Urinary bladder (tissue), 4 donors: ENCODE data around the gene NOL4L. TPM values are rescaled to one million over a fixed set of nuclear protein-coding genes. Genes with fewer than 3 reads are reported as not detected.

ENCODE experiments used
- DNase-seq: peaks from one replicate; pipeline ENCODE4 v3.0.0-alpha.2; 2015; ENCODE audit errors: extremely low spot score
- H3K27ac ChIP-seq: one replicate; pipeline ENCODE4 v1.5.1; 2013; ENCODE audit warnings: low read depth, mild to moderate bottlenecking, moderate library complexity
- H3K36me3 ChIP-seq: one replicate; pipeline ENCODE4 v1.6.1; 2013; ENCODE audit warnings: mild to moderate bottlenecking, moderate library complexity; ENCODE audit not compliant: insufficient read depth
- H3K4me1 ChIP-seq: one replicate; pipeline ENCODE4 v1.6.1; 2013; ENCODE audit warnings: mild to moderate bottlenecking, moderate library complexity; ENCODE audit not compliant: insufficient read depth
- H3K4me3 ChIP-seq: one replicate; pipeline ENCODE4 v1.5.1; 2013; ENCODE audit warnings: low read depth, low read length
- WGBS: extraction: QIAGEN DNeasy Blood & Tissue Kit; methylation state at CpG from one replicate; pipeline ENCODE4 v1.1.7; 2013; 5-methylcytosine and 5-hydroxymethylcytosine counted together
- polyA plus RNA-seq: library from polyadenylated mRNA; stranded (reverse); fragments of 200-250 nt; gene quantifications from one replicate; pipeline ENCODE4 v1.2.3, GENCODE V29; 2013
- total RNA-seq: library from RNA; depleted of rRNA; stranded (reverse); fragments of >200 nt; gene quantifications from one replicate; pipeline ENCODE4 v1.2.3, GENCODE V29; 2014
- donor health status: healthy with polysubstance abuse.
- donor health status: healthy.

The NOL4L gene
- total and polyA plus RNA-seq, 2 donors: 9.1 to 11.5 TPM

DNA sequence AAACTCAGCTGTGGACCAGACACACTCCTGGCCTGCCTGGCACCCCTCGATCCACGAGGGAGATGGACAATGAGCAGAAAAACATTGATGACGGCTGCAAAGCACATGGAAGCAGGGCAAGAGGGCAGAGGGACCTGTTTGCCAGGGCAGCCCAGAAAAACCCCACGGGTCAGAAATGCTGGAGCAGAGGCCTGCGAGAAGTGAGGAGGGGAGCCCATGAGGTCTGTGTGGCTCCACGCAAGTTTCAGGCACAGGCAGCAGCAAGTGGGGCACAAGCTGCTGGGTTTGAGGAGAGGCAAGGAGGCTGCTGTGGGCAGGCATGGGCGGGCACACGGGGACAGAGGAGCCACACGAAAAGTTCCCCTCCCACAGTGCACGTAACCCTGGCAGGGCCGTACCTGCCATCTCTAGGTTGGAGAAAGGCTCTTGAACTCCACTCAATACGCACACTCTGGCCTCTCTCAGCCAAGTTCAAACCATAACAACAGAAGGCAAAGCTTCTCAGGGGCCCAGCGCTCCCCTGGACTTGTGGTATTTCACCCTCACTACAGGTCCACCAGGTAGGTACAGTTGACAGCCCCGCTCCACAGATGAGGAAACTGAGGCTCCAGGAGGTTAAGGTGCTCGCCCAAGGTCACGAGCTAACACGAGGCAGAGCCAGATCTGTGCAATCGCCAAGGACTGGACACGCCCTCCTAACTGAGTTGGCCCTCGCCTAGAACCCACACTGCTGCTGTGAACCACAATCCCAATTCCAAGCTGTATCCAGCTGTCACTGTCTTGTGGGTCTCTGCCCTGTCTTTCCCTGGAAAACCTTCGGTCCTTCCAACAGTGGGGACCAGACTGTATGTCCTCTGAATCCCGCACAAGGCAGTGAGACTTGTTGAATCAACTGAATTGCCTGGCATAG is 108.2 kb downstream of the NOL4L start:
- 66% methylated on average over 22 of the region's 22 CpGs for WGBS
- Histone ChIP-seq H3K4me3 (no peak overlapping the region), H3K4me1 (peaks cover 2% of the 10 kb centered on the region), H3K27ac (no peak overlapping the region), H3K36me3 (no peaks in the 10 kb centered on the region)
- DNase-seq: no peak

DNA sequence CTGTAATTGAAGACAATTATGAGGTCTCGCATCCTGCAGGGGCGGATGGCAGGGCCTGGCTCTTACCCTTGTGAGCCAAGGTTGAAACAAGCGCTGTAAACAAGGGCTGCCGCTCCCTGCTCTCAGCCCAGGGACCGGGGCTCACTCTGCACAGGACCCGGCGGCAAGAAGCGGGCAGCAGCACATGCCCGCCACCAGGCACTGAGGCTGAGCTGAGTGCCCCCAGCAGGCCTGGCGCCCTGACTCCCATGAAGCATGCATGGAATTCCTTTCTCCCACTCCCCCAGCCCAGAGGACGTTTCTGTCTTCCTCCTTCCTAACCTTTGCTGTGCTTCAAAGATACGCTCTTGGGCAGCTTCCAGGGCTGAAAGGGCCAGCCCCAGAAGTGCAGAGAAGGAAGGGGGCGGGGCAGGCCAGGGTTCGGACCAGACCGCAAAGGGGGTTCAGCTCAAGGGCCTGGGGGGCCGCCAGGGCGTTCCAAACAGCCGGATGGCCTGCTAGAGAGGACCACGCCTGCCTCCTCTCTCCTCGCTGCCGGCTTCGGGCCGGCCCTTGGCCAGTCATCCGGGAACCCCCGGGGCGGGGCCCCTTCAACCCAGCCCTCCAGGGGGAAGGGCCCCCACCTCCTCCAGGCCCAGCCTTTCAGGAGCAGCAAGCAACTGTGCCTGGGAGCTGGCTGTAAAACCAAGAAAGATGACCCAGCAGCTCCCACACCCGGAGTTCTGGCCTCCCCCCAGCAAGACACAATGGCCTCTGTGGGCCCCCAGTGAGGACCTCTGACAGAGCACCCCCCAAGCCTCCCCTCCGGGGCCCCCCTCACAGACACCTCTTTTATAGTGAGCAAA is 109.9 kb downstream of the NOL4L start:
- no peaks in the 10 kb centered on the region for H3K36me3 ChIP-seq
- peak overlapping the region; percentile 38 for H3K4me3 ChIP-seq
- peak overlapping the region; percentile 78 for H3K27ac ChIP-seq
- 4% methylated on average over 28 of the region's 28 CpGs for WGBS
- peaks cover 2% of the 10 kb centered on the region for H3K4me1 ChIP-seq
- peak; percentile 86 for DNase-seq

DNA sequence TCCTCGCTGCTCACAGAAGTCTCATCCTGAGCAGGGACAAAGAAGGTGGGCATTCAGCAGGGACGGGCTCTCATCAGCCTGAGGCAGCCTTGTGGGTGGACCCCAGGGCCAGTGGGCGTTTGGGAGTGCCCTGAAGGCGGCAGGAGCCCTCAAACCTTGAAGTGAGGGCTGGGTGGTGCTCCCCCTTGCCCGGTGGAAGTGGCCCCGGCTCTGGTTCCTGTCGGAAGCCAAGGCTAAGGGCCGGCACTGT is 110.5 kb downstream of the NOL4L start:
- WGBS: 15% methylated on average over 8 of the region's 8 CpGs
- no peak for DNase-seq
- Histone ChIP-seq H3K36me3 (no peaks in the 10 kb centered on the region), H3K27ac (peak overlapping the region; percentile 78), H3K4me1 (peaks cover 2% of the 10 kb centered on the region), H3K4me3 (peak overlapping the region; percentile 38)

DNA sequence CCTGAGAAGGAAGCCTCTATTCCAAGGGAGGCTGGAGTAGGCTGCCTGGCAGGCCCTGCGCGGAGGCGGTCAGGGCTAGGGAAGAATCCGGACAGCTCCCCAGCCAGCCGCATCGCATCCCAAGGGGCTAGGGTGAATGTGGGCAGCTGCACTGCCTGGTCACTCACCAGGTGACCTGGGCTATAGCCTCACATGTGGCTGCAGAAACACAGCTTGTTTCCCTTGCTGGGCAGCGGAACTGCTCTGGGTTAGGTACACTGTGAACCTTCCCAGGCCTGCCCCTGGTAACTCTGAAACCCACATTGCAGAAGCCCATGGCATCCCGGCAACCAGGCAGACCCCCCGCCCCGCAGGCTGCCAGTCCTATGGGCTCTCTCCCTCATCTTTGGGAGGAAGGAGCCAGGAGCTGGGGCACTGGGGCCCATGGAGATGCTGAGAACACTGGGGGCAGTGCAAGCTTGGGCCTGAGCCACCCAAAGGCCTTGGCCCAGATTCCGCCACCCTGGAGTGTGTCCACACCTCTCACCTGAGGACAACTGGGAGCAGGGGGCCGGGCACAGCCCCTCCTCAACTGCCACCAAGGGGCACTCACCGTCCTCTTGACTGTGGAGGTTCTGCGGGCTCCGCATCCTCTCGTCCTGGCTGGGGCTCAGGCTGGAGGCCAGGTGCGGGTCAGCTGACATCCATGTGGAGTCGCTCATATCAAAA is 111.0 kb downstream of the NOL4L start:
- Histone ChIP-seq H3K27ac (peak overlapping the region; percentile 78), H3K4me1 (peaks cover 2% of the 10 kb centered on the region), H3K4me3 (no peak overlapping the region), H3K36me3 (no peaks in the 10 kb centered on the region)
- DNase-seq: no peak
- 53% methylated on average over 18 of the region's 18 CpGs for WGBS

DNA sequence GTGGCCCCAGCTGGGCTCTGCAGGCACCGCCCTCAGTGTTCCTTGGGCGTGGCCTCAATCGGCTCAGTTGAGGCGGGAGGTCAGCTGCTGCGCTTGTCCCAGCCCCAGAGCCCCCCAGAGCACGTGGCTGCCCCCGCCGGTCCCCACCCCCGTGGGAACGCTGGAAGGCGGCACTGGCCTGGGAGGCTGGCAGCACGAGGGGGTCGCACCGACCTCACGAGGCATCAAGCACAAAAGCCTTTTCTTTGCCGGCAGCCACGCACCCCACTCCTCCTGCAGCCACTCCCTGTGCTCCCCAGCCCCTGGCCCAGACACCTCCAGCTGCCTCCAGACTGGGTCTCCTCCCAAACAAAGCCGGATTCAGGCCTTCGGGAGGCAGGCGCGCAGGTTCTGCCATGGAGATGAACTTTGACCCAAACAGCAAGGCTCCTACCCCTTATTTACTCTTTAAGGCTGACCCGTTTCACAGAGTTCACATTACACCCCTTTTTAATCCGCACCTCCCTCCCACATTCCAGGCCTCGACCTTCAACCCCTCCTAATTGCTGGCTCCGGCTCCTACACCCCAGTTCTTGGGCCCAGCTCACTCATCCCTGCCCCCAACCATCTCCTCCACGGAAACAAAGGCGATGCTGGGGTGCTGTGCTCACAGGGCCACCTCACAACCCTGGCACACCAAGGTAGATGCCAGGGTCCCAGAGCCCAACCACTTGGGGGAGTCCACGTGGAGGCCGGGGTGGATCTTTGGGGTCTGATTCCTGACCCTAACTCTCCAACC is 111.7 kb downstream of the NOL4L start:
- Histone ChIP-seq H3K4me1 (peaks cover 2% of the 10 kb centered on the region), H3K4me3 (no peak overlapping the region), H3K27ac (no peak overlapping the region), H3K36me3 (no peaks in the 10 kb centered on the region)
- 45% methylated on average over 29 of the region's 29 CpGs for WGBS
- DNase-seq: no peak

DNA sequence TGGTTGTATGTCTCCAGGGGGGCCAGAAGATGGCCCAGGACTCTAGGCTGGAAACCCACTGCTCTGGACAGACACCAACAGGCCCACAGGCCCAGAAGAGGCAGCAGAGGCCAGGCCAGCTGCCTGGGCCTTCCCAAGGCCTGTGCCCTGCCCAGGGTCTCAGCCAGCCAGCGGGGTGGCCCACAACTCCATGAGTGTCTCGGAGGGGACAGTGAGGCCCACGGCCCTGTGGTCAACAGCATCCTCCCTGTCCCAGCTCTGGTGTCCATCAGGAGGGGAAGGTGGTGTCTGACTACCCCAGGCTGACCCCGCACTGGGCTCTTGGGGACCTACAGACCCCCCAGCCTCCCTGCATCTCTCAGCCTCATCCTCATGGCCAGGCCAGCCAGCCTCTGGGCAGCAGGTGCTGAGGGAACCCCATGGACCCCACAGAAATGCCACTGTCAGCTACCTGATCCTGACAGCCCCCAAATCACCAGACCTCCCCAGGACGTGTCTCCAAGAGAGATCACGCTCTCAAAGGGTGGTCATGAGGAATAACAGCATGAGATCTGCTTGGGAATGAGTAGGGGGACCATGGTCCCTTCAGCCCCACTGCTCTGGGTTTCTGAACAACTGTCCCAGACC is 112.4 kb downstream of the NOL4L start:
- peaks cover 2% of the 10 kb centered on the region for H3K4me1 ChIP-seq
- 90% methylated on average over 6 of the region's 6 CpGs for WGBS
- H3K27ac ChIP-seq: no peak overlapping the region
- no peak for DNase-seq
- H3K36me3 ChIP-seq: no peaks in the 10 kb centered on the region
- no peak overlapping the region for H3K4me3 ChIP-seq

DNA sequence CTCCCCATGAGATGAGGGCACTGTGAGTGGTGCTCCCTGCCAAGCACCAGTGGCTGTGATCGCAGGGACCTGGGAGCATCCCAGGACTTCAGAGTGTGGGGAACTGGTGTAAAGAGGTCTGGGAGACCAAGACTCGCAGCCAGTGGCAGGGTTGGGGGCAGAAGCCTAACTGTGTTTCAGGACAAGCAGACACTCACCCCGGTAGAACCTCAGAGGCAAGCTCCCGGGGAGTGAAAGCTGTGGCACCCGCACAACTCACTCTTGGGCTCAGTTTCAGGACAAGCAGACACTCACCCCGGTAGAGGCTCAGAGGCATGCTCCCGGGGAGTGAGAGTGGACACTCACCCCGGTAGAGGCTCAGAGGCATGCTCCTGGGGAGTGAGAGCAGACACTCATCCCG is 114.2 kb downstream of the NOL4L start:
- DNase-seq: no peak
- Histone ChIP-seq H3K4me3 (no peak overlapping the region), H3K4me1 (peaks cover 2% of the 10 kb centered on the region), H3K27ac (no peak overlapping the region), H3K36me3 (no peaks in the 10 kb centered on the region)
- WGBS: 67% methylated on average over 9 of the region's 9 CpGs

DNA sequence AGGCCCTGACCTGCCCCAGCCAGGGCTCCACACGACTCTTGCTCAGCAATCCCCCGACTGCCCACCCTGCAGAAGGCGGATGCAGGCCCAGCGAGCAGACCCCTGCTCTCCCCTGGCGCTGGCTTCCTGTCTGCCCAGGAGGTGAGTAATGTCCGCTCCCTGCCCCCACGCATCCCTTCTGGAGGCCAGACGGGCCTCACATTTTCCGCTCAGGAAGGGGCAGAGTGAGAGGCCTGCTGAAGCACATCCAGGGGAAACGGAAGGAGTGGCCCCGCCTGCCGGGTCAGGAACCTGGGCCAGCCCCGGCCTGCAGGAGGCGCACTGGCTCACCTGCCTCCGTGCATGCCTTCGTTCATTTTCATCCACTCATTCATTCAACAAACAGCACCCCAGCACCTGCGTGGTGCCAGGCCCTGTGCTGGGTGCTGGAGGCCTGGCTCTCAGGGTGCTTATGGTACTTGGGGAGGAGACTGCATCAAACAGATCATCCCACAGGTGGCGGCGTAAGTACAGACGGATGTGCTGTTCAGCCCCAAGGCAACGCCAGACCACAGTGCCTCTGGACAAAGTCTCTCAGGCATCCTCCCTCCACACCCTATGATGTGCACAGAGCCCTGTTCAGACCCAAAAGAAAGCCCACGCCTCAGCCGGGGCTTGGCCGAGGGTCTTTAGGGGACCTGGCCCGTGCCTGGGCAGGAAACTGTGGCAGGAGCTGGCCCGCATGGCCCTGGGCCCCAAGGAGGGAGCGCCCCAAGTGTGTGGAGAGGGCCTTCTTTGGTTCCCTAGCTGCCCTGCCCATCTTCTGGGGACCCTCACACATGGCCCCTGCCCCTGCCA is 114.9 kb downstream of the NOL4L start:
- WGBS: 57% methylated on average over 27 of the region's 27 CpGs
- Histone ChIP-seq H3K4me3 (no peak overlapping the region), H3K4me1 (peaks cover 2% of the 10 kb centered on the region), H3K27ac (no peak overlapping the region), H3K36me3 (no peaks in the 10 kb centered on the region)
- no peak for DNase-seq

DNA sequence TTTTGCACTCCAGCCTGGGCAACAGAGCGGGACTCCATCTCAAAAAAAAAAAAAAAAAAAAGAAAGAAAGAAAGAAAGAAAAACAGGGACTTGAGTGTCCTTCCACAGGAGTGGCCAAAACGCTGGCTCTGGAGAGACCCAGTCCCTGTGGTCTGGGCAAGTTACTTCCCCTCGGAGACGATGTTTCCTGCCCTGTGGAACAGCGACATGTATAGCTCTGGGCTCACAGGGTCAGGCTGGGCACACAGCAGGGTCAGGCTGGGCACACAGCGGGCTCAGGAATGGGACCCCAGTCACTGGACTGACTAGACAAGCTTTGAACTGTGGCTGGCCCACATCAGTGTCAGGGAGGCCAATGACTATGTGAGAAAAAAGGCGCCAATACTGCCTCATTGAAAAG is 116.3 kb downstream of the NOL4L start:
- 86% methylated on average over 7 of the region's 7 CpGs for WGBS
- no peak for DNase-seq
- Histone ChIP-seq H3K27ac (no peak overlapping the region), H3K4me3 (no peak overlapping the region), H3K36me3 (no peaks in the 10 kb centered on the region), H3K4me1 (peaks cover 2% of the 10 kb centered on the region)

DNA sequence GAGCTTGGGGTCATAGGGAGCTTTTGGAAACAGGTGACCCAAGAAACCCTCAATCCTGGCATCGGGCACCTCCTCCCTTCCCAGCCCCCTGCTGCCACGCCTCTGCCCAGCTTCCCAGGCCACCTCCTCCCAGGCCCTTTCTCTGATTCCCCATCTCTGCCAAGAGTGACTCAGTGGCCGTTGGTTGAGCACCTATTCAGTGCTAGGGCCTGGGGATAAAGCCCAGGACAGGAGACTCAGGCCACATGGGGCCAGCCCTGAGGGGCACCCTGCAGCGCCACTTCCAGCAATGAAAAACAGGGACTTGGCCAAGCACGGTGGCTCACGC is 116.9 kb downstream of the NOL4L start:
- no peak overlapping the region for H3K27ac ChIP-seq
- no peak for DNase-seq
- peaks cover 1% of the 10 kb centered on the region for H3K4me1 ChIP-seq
- H3K36me3 ChIP-seq: no peaks in the 10 kb centered on the region
- H3K4me3 ChIP-seq: no peak overlapping the region
- 86% methylated on average over 6 of the region's 6 CpGs for WGBS

DNA sequence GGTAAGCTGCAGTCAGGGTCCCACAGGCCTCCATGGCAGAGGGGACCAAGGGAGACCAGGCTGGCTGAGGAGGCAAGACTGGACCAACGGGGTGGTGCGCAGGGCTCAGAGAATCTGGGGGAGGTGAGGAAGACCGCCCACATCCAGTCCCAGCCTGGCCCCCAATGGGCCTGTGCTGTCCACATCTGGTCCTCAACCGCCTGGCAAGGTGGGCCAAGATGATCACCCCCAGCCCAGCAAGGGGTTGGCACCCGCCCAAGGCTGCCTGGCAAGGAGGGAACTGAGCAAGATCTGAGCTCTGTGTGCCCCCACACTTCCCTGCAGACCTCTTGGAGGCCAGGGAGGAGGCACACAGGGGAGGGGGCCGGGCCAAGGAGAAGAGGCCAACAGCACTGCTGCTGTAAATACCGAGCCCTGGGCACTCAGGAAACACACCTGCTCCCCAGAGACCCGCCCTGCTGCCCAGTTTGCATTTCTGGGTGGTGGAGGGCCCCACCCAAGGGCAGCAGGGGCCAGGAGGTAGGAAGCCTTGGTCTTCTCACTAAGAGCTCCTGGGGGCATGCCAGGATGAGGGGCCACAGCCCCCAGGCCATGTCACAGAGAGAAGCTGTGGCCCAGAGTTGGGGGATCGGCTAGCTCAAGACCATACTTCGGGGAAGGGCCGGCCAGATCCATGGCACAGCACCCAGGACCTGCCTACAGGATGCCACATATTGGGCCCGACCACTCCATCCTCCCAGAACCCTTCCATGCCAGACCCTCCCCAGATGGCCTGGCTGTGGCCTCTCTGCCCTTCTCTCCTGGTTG is 117.4 kb downstream of the NOL4L start:
- no peak for DNase-seq
- WGBS: 89% methylated on average over 12 of the region's 12 CpGs
- no peak overlapping the region for H3K4me3 ChIP-seq
- H3K4me1 ChIP-seq: no peaks in the 10 kb centered on the region
- H3K27ac ChIP-seq: no peak overlapping the region
- no peaks in the 10 kb centered on the region for H3K36me3 ChIP-seq
